ENCODE measurements around the gene NKD2. TPM values are rescaled to one million over a fixed set of nuclear protein-coding genes. Genes with fewer than 3 reads are reported as not detected.

NKD2 gene
- total RNA-seq, 1 experiment from 2014 or later, result not detected

DNA sequence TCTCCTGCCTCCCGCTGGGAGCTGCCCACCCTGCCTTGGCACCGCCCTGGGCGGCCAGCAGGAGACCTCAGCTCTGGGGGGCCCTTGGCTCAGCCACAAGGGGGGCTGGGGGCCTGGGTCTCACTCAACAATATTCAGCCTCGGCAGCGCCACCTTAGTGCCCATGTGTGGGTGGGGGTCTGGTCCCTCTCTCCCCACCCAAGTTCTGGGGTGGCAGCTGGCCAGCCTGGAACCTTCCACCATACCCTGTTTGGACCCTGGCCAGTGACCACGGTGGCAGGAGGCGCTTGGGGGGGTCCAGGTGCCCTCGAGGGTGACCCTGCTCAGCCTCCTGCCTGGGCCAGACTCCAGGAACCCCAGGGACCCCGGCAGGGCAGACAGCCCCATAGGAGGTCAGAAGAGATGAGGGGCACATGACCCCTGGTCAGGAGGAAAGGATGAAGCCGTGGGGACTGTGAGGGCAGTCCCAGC is 22.2 kb downstream of the NKD2 start:
- Histone ChIP-seq H3K4me3 (ENCODE audit: low read length) (no peak overlapping the region), H2AFZ (ENCODE audit: low read length) (no peak overlapping the region), H3K79me2 (ENCODE audit: low read length) (no peaks in the 10 kb centered on the region), H3K27ac (ENCODE audit: low read length) (no peak overlapping the region), H4K20me1 (ENCODE audit: insufficient read depth, low read depth, low read length) (no peaks in the 10 kb centered on the region), H3K9me2 (replicated peaks; ENCODE audit: insufficient read depth, low read length) (no peaks in the 10 kb centered on the region), H3K36me3 (ENCODE audit: insufficient read depth, low read length) (no peaks in the 10 kb centered on the region), H3K4me1 (ENCODE audit: low read length) (no peaks in the 10 kb centered on the region), H3K9ac (ENCODE audit: low read length) (no peak overlapping the region), H3K9me3 (ENCODE audit: low read length) (no peaks in the 10 kb centered on the region), H3K4me2 (ENCODE audit: low read depth, low read length, poor library complexity, severe bottlenecking) (no peak overlapping the region), H3K27me3 (ENCODE audit: low read length) (no peaks in the 10 kb centered on the region)
- DNase-seq, result no peak

- Histone ChIP-seq H3K4me1 (ENCODE audit: low read length) (no peaks in the 10 kb centered on the region), H3K9me3 (ENCODE audit: low read length) (no peaks in the 10 kb centered on the region), H2AFZ (ENCODE audit: low read length) (no peak overlapping the region), H3K36me3 (ENCODE audit: insufficient read depth, low read length) (no peaks in the 10 kb centered on the region), H3K4me2 (ENCODE audit: low read depth, low read length, poor library complexity, severe bottlenecking) (no peak overlapping the region), H3K4me3 (ENCODE audit: low read length) (no peak overlapping the region), H3K27me3 (ENCODE audit: low read length) (no peaks in the 10 kb centered on the region), H3K79me2 (ENCODE audit: low read length) (no peaks in the 10 kb centered on the region), H3K27ac (ENCODE audit: low read length) (no peak overlapping the region), H3K9ac (ENCODE audit: low read length) (no peak overlapping the region), H4K20me1 (ENCODE audit: insufficient read depth, low read depth, low read length) (no peaks in the 10 kb centered on the region), H3K9me2 (replicated peaks; ENCODE audit: insufficient read depth, low read length) (no peaks in the 10 kb centered on the region)
- no peak for DNase-seq
Measured at GRCh38 chr5:1031306-1031959, 22.8 kb downstream of the NKD2 start.

DNA sequence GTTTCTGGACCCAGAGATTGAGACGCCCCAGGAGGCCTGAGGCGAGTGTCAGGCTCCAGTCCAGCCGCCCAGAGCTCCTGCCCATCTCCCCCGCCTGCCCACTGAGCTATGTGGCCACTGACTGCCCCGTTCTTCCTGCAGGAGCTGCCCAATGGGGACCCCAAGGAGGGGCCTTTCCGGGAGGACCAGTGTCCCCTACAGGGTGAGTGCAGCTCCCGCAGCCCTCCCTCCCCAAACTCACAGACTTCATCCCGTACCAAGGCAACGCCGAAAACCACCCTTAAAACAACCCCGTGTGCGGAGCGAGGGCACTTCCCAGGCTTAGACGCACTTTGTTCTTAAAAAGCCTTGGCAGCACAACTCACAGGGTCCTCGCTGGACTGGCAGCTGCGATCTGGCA is 23.4 kb downstream of the NKD2 start:
- H3K4me3 ChIP-seq (ENCODE audit: low read length), result no peak overlapping the region
- H3K27ac ChIP-seq (ENCODE audit: low read length), result no peak overlapping the region
- no peak overlapping the region for H2AFZ ChIP-seq (ENCODE audit: low read length)
- DNase-seq, result no peak
- H3K79me2 ChIP-seq (ENCODE audit: low read length), result no peaks in the 10 kb centered on the region
- no peak overlapping the region for H3K4me2 ChIP-seq (ENCODE audit: low read depth, low read length, poor library complexity, severe bottlenecking)
- H3K9me3 ChIP-seq (ENCODE audit: low read length), result no peaks in the 10 kb centered on the region
- no peaks in the 10 kb centered on the region for H4K20me1 ChIP-seq (ENCODE audit: insufficient read depth, low read depth, low read length)
- H3K27me3 ChIP-seq (ENCODE audit: low read length), result no peaks in the 10 kb centered on the region
- no peaks in the 10 kb centered on the region for H3K4me1 ChIP-seq (ENCODE audit: low read length)
- H3K36me3 ChIP-seq (ENCODE audit: insufficient read depth, low read length), result no peaks in the 10 kb centered on the region
- no peaks in the 10 kb centered on the region for H3K9me2 ChIP-seq (replicated peaks; ENCODE audit: insufficient read depth, low read length)
- H3K9ac ChIP-seq (ENCODE audit: low read length), result no peak overlapping the region

DNA sequence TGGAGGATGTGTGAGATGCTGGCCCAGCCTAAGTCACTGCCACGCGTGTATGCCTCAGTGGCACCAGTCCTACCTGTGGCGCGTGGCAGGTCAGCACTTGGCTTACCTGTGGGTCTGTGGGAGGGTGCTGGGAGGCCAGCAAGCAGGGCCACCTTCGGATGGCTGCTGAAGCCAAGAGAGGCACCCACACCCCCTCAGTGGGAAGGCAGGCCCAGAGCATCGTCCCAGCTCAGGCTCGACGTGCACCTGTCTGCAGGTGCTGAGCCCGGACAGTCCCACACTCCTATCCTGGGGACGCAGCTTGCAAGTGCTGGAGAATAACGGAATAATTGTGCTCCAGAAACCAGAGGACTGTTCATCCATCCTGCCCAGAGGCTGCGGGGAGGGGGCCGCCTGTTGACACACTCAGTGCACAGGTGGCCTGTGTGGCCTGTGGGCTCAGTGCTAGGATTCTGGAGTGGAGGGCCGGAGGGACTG is 24.0 kb downstream of the NKD2 start:
- DNase-seq, result no peak
- Histone ChIP-seq H3K4me3 (ENCODE audit: low read length) (no peak overlapping the region), H3K36me3 (ENCODE audit: insufficient read depth, low read length) (no peaks in the 10 kb centered on the region), H3K4me1 (ENCODE audit: low read length) (no peaks in the 10 kb centered on the region), H3K79me2 (ENCODE audit: low read length) (no peaks in the 10 kb centered on the region), H3K9ac (ENCODE audit: low read length) (no peak overlapping the region), H3K9me2 (replicated peaks; ENCODE audit: insufficient read depth, low read length) (no peaks in the 10 kb centered on the region), H3K4me2 (ENCODE audit: low read depth, low read length, poor library complexity, severe bottlenecking) (no peak overlapping the region), H2AFZ (ENCODE audit: low read length) (no peak overlapping the region), H3K27me3 (ENCODE audit: low read length) (no peaks in the 10 kb centered on the region), H4K20me1 (ENCODE audit: insufficient read depth, low read depth, low read length) (no peaks in the 10 kb centered on the region), H3K27ac (ENCODE audit: low read length) (no peak overlapping the region), H3K9me3 (ENCODE audit: low read length) (no peaks in the 10 kb centered on the region)

DNA sequence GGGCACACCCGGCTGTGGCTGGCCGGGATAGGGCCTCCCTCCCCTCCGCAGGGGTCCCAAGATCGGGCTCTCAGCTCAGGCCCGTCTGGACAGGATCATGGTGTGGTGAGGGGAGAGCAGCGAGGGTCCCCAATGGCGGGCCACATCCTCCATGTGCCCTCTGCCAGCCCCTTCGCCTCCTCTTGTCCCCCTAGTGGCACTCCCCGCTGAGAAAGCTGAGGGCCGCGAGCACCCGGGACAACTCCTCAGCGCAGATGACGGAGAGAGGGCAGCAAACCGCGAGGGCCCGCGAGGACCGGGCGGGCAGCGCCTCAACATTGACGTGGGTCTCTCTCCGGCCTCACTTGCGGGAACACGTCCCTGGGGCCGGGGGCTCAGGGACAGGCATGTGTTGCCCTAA is 24.6 kb downstream of the NKD2 start:
- no peaks in the 10 kb centered on the region for H3K79me2 ChIP-seq (ENCODE audit: low read length)
- H4K20me1 ChIP-seq (ENCODE audit: insufficient read depth, low read depth, low read length), result no peaks in the 10 kb centered on the region
- H2AFZ ChIP-seq (ENCODE audit: low read length), result no peak overlapping the region
- H3K36me3 ChIP-seq (ENCODE audit: insufficient read depth, low read length), result no peaks in the 10 kb centered on the region
- H3K27ac ChIP-seq (ENCODE audit: low read length), result no peak overlapping the region
- no peak overlapping the region for H3K4me3 ChIP-seq (ENCODE audit: low read length)
- H3K9ac ChIP-seq (ENCODE audit: low read length), result no peak overlapping the region
- no peaks in the 10 kb centered on the region for H3K4me1 ChIP-seq (ENCODE audit: low read length)
- no peak for DNase-seq
- H3K27me3 ChIP-seq (ENCODE audit: low read length), result no peaks in the 10 kb centered on the region
- H3K9me2 ChIP-seq (replicated peaks; ENCODE audit: insufficient read depth, low read length), result no peaks in the 10 kb centered on the region
- no peaks in the 10 kb centered on the region for H3K9me3 ChIP-seq (ENCODE audit: low read length)
- H3K4me2 ChIP-seq (ENCODE audit: low read depth, low read length, poor library complexity, severe bottlenecking), result no peak overlapping the region

- Histone ChIP-seq H3K9me2 (replicated peaks; ENCODE audit: insufficient read depth, low read length) (no peaks in the 10 kb centered on the region), H3K79me2 (ENCODE audit: low read length) (no peaks in the 10 kb centered on the region), H3K9me3 (ENCODE audit: low read length) (no peaks in the 10 kb centered on the region), H2AFZ (ENCODE audit: low read length) (no peak overlapping the region), H3K27me3 (ENCODE audit: low read length) (no peaks in the 10 kb centered on the region), H3K4me3 (ENCODE audit: low read length) (no peak overlapping the region), H3K4me2 (ENCODE audit: low read depth, low read length, poor library complexity, severe bottlenecking) (no peak overlapping the region), H3K4me1 (ENCODE audit: low read length) (no peaks in the 10 kb centered on the region), H3K27ac (ENCODE audit: low read length) (no peak overlapping the region), H3K36me3 (ENCODE audit: insufficient read depth, low read length) (no peaks in the 10 kb centered on the region), H4K20me1 (ENCODE audit: insufficient read depth, low read depth, low read length) (no peaks in the 10 kb centered on the region), H3K9ac (ENCODE audit: low read length) (no peak overlapping the region)
- no peak for DNase-seq
Measured at GRCh38 chr5:1033606-1034420, 25.2 kb downstream of the NKD2 start.

DNA sequence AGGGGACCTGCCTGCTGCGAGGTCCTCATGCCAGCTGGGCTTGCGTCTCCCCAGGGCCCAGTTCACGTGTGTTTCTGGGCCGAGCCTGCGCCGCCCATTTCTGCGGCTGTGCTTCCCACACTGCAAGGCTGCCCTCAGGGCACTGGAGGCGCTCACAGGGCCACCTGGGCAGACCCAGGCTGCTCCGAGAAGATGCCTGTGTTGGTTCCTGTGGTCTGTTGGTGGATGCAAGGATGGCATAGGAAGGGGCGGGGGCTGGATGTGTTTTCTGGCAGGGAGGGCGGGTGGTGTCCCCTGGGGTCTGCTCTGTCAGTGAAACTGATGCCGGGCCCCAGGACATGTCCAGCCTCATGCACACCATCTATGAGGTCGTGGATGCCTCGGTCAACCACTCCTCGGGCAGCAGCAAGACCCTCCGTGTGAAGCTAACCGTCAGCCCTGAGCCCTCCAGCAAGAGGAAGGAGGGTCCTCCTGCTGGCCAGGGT is 25.9 kb downstream of the NKD2 start:
- Histone ChIP-seq H3K27me3 (ENCODE audit: low read length) (no peaks in the 10 kb centered on the region), H3K36me3 (ENCODE audit: insufficient read depth, low read length) (no peaks in the 10 kb centered on the region), H3K4me2 (ENCODE audit: low read depth, low read length, poor library complexity, severe bottlenecking) (no peak overlapping the region), H3K4me1 (ENCODE audit: low read length) (no peaks in the 10 kb centered on the region), H3K79me2 (ENCODE audit: low read length) (no peaks in the 10 kb centered on the region), H2AFZ (ENCODE audit: low read length) (no peak overlapping the region), H3K9me3 (ENCODE audit: low read length) (no peaks in the 10 kb centered on the region), H3K9ac (ENCODE audit: low read length) (no peak overlapping the region), H3K4me3 (ENCODE audit: low read length) (no peak overlapping the region), H4K20me1 (ENCODE audit: insufficient read depth, low read depth, low read length) (no peaks in the 10 kb centered on the region), H3K9me2 (replicated peaks; ENCODE audit: insufficient read depth, low read length) (no peaks in the 10 kb centered on the region), H3K27ac (ENCODE audit: low read length) (no peak overlapping the region)
- DNase-seq, result no peak

DNA sequence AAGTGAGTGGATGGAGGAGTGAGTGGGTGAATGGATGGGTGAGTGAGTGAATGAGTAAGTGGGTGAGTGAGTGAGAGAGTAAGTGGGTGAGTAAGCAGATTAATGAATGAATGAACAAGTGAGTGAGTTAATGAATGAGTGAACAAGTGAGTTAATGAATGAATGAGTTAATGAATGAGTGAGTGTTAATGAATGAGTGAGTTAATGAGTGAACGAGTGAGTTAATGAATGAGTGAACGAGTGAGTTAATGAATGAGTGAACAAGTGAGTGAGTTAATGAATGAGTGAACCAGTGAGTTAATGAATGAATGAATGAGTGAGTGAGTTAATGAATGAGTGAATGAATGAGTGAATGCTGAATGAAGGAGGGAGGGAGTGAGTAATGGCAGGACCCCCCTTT is 26.4 kb downstream of the NKD2 start:
- Histone ChIP-seq H3K9ac (ENCODE audit: low read length) (no peak overlapping the region), H3K4me3 (ENCODE audit: low read length) (no peak overlapping the region)

More for the DNA sequence above, 26.4 kb downstream of the NKD2 start:
- no peaks in the 10 kb centered on the region for H3K27me3 ChIP-seq (ENCODE audit: low read length)
- no peak overlapping the region for H2AFZ ChIP-seq (ENCODE audit: low read length)
- no peaks in the 10 kb centered on the region for H4K20me1 ChIP-seq (ENCODE audit: insufficient read depth, low read depth, low read length)
- no peaks in the 10 kb centered on the region for H3K9me2 ChIP-seq (replicated peaks; ENCODE audit: insufficient read depth, low read length)
- no peak for DNase-seq
- H3K4me2 ChIP-seq (ENCODE audit: low read depth, low read length, poor library complexity, severe bottlenecking), result no peak overlapping the region
- no peaks in the 10 kb centered on the region for H3K36me3 ChIP-seq (ENCODE audit: insufficient read depth, low read length)
- no peak overlapping the region for H3K27ac ChIP-seq (ENCODE audit: low read length)
- H3K9me3 ChIP-seq (ENCODE audit: low read length), result no peaks in the 10 kb centered on the region
- no peaks in the 10 kb centered on the region for H3K4me1 ChIP-seq (ENCODE audit: low read length)
- H3K79me2 ChIP-seq (ENCODE audit: low read length), result no peaks in the 10 kb centered on the region
